Kidney capillary endothelial cell (primary cell): ENCODE data around the gene GPX3.

Experiments
- DNase-seq: peaks from one replicate; pipeline ENCODE4 v3.0.0-alpha.2; 2018; ENCODE audit warnings: low spot score

Gene GPX3

DNA sequence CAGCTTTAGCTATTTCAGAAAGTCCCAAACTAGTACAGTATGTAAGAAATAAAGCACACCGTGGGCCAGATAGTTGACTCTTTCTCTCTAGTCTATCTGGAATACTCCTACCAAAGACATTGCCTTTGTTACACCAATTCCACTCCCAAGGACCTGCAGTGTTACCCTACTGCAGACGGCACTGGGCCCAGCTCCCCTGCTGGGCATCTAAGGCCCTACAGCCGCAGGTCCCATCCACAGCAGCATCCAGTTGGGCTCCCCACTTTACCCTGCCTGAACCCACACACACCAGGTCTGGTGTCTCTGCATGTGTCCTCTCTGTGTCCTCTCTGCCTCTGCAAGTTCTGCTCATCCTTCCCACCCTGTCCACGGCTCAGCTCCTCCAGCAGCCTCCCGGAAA is 37.9 kb downstream of the GPX3 start:
- DNase-seq: no peak

DNA sequence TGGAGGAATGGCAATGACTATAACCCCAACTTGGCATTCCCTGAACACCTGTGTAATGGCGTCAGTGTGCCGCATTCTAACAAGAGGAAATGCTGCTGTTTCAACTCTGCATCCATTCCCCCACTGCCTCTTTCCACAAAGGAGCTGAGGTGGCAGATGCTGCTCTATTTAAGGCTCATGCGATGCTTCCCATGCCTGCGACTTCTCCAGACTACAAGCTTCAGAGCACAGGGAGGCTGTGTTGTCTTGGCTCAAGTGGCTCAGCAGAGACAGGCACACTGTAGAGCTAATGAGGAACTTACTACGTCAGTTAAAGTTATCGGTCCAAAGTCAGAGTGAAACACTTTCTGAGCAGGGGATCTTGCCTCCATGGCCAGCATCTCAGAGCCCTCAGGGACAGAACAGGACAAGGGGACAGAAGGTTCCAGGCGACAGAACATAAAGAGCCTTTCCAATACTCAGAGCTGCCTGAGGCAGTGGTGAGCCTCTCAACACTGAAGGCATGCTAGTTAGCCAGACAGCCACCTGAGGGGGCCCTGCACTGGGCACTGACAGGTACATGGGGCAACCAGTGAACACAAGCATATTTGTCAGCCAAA is 38.6 kb downstream of the GPX3 start:
- DNase-seq: no peak

DNA sequence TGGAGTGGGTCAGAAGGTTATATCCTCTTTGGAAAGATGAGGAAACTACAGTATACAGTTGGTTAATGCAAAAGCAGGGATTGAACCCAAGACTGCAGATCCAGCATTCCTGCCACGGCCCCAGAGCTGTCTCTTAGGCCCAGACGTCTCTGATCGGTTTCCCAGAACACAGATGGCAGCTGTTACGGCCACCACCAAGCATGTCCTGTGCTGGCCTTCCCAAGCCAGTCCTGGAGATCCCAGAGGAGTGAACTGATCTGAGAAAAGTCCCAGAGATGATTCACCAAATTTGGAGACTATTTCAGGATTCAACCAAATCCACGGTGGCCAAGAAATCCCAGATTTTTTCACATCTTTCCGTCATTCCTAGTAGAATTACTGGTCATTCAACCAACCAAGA is 40.4 kb downstream of the GPX3 start:
- no peak for DNase-seq

DNA sequence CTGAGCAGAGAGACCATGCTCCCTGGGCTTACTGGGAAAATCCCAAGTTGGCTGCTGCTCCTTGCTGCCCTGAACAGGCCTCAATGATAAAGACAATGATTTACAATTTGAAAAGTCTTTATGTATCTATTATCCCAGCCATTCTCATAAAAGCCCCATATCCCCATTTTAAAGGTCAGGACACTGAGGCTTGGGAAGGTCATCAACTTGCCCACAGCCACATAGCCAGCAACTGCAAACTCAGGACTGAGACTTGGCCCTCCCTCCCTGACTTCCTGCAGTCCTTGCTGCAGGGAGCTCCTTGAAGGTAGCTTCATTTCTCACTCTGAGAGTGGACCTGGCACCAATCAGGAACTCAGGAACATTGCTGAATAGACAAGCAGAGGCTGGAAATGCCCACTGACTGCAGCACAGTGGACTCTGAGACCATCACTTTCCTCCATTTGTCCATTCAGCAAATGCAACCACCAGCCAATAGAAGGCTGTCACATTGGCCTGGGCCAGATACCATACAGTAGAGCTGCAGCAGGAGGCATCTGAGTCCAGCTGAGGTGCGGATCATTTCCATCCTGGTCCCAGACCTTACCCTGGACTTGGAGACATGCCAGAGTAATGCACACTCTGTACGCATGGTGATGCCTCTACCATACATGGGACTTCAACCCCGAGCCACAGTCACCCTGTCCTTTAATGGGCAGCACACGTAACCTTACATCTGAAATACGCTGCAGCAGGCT is 42.2 kb downstream of the GPX3 start:
- no peak for DNase-seq

DNA sequence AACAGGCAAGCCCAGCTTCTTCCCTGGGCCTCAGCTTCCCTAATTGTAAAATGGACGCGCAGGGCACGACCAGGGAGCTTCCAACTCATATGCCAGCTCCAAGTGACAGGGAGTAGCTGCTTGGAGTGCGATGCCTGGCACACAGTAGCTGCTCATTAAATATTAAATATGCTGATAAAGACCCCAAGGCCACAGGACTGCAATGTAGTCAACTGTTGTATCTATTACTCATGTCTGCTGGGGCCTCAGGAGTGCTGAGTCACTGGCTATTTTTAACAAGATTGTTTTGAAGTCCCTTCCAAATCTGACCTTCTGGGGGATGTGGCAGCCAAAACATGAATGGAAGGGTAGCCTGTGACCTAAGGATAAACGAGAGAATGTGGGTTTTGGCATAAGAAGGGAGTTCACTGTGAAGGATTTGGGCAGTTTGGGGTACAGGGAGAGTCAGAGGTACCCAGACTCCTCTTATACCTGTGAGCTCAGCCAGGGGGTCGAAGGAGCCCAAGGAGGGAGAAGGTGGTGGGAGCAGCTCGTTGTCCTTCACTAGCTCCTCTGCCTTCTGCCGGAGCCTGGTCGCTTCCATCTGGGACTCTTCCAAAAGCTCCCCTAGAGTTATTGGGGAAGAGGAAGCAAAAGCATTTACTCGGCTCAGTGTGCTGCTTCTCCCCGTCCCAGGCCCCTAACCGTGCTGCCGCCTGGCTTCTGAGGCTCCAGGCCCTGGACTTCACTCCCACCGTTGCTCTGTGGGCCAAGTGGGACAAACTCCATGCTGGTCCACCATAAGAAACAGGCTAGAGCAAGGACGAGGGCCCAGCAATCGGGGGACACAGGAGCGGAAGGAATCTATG is 43.0 kb downstream of the GPX3 start:
- peak; percentile 80 for DNase-seq

DNA sequence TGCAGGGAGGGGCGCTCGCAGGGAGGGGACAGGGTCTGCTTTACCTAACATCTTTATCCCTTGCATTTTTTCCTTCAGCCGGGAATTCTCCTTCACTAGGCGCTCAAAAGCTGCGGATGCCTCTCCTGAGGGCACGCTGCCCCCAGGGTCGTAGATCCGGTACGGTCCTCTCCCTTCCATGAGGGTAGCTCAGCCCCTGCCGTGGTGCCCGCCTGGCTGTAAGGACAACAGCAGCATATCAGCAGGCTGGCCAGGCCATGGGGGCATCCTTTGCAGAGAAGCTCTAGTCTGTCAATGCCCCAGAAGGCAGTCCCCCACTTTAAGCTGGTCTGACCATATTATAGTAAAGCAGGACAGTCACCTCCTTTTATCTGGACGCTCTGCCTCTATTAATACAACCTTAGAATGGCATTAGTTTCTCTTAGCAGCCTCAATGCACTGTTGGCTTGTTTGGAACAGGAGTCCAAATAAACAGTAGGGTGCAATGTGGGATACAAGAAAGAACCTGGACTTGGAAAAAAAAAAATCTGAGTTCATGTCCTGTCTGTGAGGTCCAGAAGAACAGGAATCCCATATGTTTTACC is 44.6 kb downstream of the GPX3 start:
- no peak for DNase-seq

DNA sequence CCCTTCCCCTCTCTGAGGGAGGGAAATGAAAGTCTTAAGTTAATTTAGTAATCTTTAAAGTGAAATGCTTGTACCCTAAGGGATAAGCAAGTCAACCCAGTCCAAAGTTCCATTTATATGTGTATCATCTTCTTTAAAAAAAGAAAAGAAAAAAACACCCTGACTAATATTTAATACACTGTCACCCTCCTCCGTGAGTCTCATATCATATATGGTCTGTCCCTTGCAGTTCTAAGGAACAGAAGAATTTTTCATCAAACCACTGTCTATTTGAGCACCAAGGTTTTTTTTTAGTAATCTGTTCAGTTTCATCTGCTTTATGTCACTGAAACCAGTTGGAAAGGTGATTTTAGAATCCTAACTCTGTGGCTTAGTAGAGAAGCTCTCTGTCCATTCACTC is 45.2 kb downstream of the GPX3 start:
- no peak for DNase-seq

DNA sequence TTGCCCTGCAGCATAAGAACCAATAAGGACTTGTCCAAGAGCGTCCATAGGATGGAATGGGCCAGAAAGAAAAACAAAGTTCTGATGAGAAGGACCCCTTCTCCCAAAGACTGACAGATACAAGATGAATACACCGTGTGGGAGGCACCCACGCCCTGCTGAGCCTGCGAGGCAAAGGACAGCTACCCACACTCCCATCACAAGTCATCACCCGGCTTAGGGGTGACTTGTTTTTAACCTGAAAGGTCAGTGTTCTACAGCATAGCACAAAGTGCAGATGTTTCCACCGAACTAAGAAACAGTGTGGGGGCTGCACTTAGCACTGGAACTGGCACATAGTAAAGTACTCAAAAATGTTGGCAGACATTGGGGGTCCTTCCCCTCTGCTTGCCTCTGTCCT is 46.5 kb downstream of the GPX3 start:
- no peak for DNase-seq

DNA sequence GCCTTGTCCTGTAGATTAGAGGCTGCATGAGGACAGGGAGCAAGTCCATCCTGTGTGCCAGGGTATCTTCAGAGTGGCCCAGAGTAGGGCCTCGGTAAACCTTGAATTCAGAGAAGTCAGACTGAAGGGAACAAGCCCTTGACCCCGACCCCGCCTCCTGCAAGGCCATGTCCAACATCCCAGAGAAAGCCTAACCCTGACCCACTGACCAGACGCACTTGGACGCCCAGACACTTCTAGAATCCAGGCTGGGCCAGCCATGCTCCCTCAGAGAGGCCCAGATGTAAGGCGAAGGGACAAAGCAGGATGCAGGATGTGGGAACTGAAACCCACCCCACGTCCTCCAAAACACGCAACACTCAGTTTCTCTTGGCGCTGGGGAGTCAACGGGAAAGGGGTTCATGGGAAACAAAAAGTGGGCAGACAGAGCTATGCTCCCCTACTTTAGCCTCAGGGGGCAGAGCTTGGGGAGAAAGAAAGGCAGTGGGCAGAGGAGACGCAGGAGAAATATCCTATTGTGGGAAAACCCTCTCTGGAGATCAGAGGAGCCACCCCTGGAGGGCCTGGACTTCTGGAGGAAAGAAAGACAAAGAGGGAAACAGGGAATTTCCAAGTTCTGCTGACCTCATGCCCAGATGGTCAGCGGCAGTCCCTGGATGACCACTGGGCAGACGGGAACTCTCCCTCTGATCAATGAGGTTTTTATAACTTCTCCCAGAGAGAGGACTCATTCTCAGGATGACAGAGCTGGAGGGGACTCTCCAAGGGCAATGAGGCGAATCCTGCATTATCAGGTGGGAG is 47.4 kb downstream of the GPX3 start:
- DNase-seq: no peak

DNA sequence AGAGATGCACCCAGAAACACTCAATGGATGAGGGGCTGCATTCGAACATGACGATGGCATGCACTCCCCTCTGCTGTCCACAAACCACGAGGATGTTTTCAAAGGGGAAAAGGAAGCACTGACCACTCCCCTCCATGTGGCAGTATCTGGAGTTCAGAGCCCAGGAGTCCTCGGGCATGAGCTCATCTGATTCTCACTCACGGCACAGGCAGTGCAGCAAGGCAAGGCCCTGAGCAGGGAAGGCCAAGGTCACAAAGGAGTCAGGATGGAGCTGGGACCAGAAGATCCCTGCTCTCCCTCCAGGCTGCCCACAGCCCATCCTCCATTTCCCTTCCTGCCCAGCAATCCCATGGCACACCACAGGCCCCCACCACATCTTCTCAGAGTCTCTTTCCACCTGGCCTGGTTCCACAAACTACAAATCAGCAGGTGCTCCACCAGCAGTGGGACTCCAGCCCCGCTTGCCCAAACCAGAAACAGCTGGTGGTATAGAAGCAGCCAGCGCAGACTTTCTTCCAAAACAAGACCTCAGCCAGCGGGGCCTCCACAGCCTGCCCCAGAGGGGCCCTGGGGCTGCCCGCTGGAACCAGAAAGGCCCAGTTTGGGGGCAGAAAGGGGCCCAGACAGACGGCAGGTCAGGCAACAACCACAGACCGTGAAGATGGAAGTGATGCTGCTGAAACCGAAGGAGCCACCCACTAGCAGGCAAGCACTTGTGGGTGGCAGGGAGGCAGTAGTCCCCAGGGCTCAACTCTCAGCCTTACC is 48.2 kb downstream of the GPX3 start:
- DNase-seq: no peak

DNA sequence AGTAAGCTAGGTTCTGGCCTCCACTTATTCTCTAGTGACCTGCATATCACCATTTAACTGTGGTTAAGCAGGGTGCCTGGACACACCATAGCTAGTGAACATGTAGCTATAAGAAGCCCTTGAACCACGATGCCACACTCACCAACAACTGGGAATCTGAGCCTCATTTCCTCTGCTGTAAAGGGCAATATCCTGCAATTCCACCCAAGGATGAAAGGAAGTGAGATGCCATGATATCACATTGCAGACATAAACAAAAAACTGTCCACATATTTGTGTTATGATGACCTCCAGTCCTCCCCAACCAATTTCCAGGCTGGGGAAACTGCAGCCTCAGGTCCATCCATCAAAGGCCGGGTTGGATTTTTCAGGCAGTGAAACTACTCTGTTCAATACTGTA is 50.1 kb downstream of the GPX3 start:
- DNase-seq: peak; percentile 50

DNA sequence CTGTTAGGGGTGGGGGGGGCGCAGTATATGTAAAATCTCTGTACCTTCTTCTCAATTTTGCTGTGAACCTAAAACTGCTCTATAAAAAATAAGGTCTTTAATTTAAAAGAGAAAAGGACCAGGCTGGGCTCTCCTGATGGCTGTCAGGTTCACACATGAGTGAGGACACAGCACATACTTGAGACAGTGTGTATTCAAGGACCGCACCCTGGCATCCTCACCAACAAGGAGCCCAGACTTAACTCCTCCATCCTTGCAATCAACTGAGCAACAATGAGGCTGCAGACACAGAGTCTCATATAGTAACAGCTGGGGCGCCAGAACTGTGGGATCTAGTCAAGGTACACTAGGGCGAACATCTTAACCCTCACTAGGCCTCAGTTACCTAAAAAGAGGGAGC is 50.6 kb downstream of the GPX3 start:
- DNase-seq: no peak

DNA sequence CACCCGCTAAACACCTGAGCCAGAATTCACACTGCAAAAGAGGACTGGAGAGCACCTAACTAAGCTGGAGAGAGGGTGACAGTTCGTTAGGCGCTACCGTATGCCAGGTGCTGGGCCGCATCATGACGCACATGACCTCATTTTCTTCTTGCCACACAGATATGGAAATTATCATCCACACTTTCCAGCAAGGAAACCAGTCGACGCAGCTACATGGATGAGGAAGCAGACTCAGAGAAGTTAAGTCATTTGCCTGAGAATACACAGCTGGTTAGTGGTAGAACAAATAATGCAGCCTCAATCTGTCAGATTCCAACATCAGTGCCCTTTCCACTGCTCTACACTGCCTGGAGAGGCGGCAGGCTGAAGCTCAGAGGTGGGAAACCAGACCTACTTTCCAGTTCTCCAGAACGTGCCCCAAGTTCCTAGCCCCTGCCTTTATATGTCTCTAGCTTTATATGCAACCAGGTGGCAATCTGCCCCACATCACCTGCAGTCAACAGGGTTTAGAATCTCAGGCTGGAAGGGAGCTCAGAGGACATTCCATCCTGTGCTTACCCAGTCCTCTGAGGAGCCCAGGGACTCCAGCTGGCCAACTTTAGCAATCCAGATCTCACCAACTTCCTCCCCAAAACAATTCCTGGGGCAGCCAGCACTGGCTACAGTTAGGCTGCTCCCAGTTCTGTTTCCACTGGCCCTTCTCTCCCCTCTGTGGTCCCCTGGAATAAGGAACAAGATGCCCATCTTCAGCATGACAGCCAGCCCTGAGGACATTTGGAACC is 51.6 kb downstream of the GPX3 start:
- no peak for DNase-seq

DNA sequence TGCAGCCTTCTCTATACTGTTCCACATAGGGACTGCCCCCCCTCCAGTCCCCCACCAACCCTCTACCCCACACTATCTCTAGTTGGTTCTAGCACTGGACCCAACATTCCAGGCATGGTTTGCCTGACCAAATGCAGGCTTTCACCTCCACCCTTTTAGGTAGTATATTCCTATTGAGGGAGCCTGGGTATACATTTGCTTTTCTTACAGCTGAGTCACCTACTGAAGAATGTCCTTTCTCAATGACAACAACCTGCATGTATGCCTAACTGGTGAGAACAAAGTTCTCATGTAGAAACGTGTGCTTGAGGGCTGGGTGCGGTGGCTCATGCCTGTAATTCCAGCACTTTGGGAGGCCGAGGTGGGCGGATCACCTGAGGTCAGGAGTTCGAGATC is 52.2 kb downstream of the GPX3 start:
- DNase-seq: peak; percentile 46

DNA sequence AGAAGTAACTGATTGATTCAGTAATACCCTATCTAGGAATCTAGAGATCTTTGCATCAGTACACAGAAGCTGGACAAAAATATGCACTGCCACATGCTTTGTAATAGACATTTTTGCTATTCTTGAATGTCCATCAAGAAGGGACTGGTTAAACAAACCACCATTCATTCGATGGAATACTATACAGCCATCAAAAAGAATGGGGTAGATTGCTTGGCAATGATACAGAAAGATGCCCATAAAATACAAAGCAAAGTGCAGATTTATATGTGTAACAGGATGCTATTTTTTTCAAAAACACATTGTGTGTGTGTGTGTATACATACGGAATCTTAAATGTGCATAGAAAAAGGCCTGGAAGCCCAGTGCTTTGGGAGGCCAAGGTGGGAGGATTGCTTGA is 52.9 kb downstream of the GPX3 start:
- no peak for DNase-seq

DNA sequence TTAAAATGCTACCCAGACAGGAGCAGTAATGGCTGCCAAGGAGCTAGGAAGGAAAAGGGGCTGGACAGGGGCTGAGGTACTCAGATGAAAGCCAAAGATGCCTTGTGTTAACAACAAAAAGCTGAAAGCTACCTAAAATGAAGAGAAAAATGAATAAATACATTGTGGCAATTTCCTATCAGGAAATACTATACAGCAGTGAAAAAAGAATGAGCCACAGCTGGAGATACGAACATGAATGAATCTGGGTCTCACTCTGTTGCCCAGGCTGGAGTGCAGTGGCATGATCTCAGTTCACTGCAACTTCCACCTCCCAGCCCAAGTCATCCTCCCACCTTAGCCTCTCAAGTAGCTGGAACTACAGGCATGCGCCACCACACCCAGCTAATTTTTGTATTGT is 54.2 kb downstream of the GPX3 start:
- DNase-seq: no peak

DNA sequence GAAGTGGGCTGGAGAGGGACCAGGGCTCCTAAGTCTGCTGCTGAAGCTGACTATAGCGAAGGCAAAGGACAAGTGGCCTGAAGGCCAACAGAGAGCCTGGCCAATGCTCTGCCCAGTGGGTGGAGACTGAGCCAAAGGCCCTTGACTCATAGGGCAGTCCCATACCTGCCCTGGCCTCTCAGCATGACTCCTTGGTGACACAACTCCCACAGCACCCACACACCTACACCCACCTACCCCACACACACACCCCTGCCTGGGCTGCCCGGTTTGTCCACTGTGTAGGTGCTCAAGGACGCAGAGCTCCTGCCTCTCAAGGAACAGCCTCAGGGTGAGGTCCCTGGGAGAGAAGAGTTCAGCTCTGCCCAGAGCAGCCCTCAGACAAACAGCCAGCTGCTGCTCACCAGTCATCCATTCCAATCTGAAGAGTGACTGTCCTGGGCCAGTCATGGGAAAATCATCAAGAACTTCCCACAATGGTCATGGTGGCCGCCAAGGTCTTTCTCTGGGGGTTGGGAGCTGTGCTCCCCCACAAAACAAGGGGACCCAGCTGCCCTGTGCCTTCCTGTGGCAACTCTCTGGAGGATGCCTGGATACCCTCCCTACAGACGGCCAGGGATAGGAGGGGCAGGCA is 55.4 kb downstream of the GPX3 start:
- DNase-seq: no peak

DNA sequence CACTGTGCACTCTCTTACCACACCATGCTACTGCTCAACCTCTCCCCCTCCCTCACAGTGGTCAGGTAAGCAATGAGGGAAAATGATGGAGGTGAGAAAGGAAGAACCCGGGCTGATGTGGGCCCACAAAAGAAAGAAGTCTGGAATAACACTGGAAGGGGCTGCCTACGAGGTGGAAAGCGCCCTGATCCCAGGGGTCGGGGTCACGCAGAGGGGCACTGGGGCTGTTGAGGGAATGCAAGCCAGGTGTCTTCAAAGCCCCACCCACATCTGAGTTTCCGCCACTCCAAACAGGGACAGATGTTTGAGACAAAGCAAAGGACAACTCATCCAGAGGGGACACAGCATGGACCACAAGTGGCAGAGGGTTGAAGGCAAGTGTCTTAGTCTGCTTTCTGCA is 56.2 kb downstream of the GPX3 start:
- DNase-seq: no peak

DNA sequence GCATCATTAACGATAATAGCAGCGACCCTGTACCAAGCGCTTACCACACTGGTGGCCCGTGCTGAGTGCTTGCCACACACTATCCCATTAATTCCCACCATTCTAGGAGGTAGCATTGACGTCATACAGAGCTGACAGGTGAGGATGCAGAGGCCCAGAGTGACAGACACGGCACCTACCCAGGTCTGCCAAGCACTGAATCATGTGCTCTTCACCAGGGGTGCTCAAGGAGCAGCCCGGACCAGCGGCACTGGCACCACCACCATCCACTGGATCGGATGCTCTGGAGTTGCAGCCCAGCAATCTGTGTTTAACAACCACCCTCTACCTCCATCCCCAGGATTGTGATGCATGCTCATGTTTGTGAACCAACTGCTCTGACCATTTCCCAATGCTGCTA is 57.0 kb downstream of the GPX3 start:
- DNase-seq: no peak

DNA sequence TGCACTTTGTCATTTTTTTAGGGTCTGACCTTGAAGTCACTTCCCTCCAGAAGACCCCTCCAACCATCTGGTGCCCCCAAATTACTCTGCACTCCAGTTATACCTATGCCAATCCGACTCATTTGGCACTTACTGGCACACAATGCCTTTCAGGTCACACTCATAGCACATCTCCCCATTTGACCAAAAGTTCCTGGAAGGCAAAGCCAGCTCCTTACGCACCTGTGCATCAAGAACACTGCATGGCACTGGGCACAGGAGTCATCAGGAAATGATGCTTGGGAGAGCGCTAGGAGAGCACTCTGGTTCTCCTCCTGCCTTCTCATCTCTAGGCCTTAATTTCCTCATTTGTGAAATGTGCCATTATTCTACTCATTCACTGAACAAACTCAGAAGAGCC is 57.6 kb downstream of the GPX3 start:
- DNase-seq: no peak
